NCI-H2107 (cell line): ENCODE results near the gene FRMD6.
"Not testable (repeated sequence)": the region's sequence is repeated elsewhere in the genome, so short reads cannot be mapped to it uniquely, and the experiment has no call there.

Experiments used
- DNase-seq: peaks from one replicate; lab custom pipeline; 2025; lab: John Stamatoyannopoulos, UW

FRMD6 gene

GRCh38 chr14:51630987-51631386 is 20.7 kb upstream of the FRMD6 start:
- DNase-seq: no peak

GRCh38 chr14:51633298-51633697 is 18.4 kb upstream of the FRMD6 start:
- not testable (repeated sequence) for DNase-seq

GRCh38 chr14:51636109-51636508 is 15.6 kb upstream of the FRMD6 start:
- no peak for DNase-seq

GRCh38 chr14:51638071-51638944 is 13.4 kb upstream of the FRMD6 start:
- DNase-seq: no peak

GRCh38 chr14:51639668-51640316 is 11.9 kb upstream of the FRMD6 start:
- no peak for DNase-seq

GRCh38 chr14:51643140-51643539 is 8.6 kb upstream of the FRMD6 start:
- DNase-seq: no peak

- DNase-seq: no peak
Observed at GRCh38 chr14:51644217-51644933, 7.3 kb upstream of the FRMD6 start.

- DNase-seq: no peak
Observed at GRCh38 chr14:51648296-51648695, 3.4 kb upstream of the FRMD6 start.

GRCh38 chr14:51650716-51651387 is 858 bp upstream of the FRMD6 start:
- DNase-seq: no peak

GRCh38 chr14:51652168-51653078 is 713 bp downstream of the FRMD6 start:
- no peak for DNase-seq

- no peak for DNase-seq
Observed at GRCh38 chr14:51653079-51653774, 1.5 kb downstream of the FRMD6 start.

GRCh38 chr14:51653775-51654532 is 2.2 kb downstream of the FRMD6 start:
- DNase-seq: no peak

GRCh38 chr14:51654533-51654845 is 2.8 kb downstream of the FRMD6 start:
- no peak for DNase-seq

GRCh38 chr14:51657762-51658161 is 6.1 kb downstream of the FRMD6 start:
- no peak for DNase-seq

- DNase-seq: no peak
Observed at GRCh38 chr14:51658441-51659173, 6.9 kb downstream of the FRMD6 start.

GRCh38 chr14:51660741-51661140 is 9.0 kb downstream of the FRMD6 start:
- no peak for DNase-seq

- no peak for DNase-seq
Observed at GRCh38 chr14:51661504-51661903, 9.8 kb downstream of the FRMD6 start.

- DNase-seq: no peak
Observed at GRCh38 chr14:51663783-51664326, 12.1 kb downstream of the FRMD6 start.

GRCh38 chr14:51666070-51666469 is 14.4 kb downstream of the FRMD6 start:
- no peak for DNase-seq
